HG03354 (cell line): ENCODE data around the gene TMA7B.
"Not testable (repeated sequence)": the region's sequence is repeated elsewhere in the genome, so short reads cannot be mapped to it uniquely, and the experiment has no call there.

Source experiments
- ATAC-seq: cut with Tn5 transposase; IDR thresholded peaks from one replicate; pipeline ENCODE4 v1.9.1; 2021; ENCODE audit warnings: mild to moderate bottlenecking; ENCODE audit not compliant: unreplicated experiment, poor library complexity, severe bottlenecking

TMA7B gene

GRCh38 chr22:39973656-39974055, 13.5 kb downstream of the TMA7B start:
- no peak for ATAC-seq

- no peak for ATAC-seq
Measured at GRCh38 chr22:39974065-39974464, 13.9 kb downstream of the TMA7B start.

DNA sequence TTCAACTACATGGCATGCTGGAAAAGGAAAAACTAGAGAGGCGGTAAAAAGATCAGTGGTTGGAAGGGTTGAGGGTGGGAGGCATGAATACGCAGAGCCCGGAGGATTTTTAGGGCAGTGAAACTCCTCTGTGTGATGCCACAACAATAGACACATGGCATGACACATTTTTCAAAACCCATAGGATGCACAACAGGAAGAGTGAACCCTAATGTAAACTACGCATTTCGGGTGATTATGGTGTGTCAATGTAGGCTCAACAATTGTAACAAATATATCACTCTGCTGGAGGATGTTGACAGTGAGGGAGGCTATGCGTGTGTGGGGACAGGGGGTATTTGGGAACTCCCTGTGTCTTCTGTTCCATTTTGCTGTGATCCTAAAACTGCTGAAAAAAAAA, 18.9 kb downstream of the TMA7B start:
- no peak for ATAC-seq

DNA sequence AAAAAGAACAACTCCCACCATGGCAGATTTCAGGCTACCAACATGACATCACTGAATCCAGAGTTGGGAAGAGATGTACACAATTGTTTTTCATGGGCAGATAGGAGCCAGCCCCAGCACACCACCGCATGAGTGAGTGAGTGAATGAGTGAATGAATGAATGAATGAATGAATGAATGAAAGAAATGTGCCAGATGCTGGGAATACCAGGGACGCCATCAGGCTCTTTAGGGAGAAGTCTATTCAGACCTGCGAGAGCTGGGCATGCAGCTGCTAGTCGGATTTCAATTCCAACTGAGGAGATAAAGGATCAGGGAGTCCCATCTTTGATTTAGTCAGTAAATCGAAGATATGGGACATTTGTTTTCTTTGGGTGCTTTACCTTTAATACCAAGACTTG, 19.3 kb downstream of the TMA7B start:
- ATAC-seq, result no peak

- no peak for ATAC-seq
Measured at GRCh38 chr22:39980596-39980995, 20.4 kb downstream of the TMA7B start.

DNA sequence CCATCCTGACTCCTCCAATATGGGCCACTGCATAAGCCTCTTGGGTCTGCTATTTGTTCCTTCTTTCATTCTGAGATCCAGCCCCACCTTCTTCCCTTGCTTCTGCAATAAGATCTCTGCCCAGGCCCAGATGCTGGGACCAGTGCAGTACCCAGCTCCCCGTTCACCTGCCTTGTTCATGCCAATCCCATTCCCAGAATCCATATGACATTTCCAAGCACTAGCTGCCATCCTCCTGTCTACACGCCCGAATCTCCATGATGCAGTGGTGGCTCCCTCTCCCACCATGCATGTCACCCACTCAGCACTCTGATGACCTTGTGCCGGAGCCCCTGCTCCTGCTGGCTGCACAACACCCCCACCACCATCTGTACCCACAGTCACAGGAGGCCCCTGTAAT, 23.1 kb downstream of the TMA7B start:
- ATAC-seq, result no peak

- ATAC-seq, result no peak
Measured at GRCh38 chr22:39984006-39984405, 23.8 kb downstream of the TMA7B start.

- no peak for ATAC-seq
Measured at GRCh38 chr22:39984746-39985145, 24.5 kb downstream of the TMA7B start.

- no peak for ATAC-seq
Measured at GRCh38 chr22:39985383-39986035, 25.3 kb downstream of the TMA7B start.

DNA sequence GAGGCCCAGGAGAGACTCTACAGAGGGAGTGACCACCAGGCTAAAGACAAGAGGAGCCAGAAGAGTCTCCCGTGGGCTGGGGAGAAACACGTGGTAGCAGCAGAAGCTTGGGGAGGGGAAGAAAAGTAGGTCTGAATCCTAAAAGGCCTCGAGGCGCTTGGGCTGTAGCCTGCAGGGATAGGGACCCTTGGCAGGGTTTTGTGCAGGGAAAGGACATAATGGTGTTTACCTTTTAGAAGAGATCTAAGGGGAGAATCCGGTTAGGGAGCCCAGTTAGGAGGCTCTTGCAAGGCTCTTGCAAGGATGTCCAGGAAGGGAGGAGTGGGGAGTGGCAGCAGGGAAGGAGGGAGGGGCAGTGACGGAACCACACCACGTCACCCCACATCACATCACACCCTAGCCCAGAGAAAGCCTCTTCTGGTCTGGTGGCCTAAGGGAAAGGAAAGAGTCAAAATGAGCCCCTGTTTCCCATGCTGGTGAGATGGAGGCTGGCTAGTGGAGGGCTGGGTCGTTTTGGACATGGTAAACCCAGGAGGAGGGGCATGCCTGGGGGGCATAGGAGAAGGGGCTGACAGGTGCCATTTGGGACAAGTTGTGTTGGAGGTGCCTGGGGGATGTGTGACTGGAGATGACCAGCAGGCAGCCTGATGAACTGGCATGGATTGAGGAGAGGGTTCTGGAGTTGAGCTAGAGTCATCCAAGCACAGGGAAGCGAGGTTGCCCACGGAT, 28.4 kb downstream of the TMA7B start:
- ATAC-seq, result no peak

DNA sequence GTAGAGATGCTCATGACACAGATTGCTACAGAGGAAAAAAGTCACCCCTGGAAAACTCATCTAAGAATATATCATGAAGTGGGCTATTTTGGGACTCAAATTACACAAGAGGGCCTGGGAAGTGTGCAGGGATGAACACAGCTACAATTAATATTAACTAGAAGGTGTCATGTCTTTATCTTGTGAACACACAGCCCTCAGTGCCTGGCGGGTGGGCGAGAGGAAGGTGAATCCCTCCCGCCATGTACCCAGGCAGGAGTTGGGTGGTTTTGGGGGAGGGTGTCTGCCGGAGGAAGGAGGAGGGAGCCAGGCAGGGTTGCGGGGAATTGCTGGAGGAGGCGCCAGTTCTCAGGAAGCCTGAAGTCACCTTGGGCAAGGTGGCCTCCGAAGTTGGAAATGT, 29.4 kb downstream of the TMA7B start:
- ATAC-seq, result no peak

DNA sequence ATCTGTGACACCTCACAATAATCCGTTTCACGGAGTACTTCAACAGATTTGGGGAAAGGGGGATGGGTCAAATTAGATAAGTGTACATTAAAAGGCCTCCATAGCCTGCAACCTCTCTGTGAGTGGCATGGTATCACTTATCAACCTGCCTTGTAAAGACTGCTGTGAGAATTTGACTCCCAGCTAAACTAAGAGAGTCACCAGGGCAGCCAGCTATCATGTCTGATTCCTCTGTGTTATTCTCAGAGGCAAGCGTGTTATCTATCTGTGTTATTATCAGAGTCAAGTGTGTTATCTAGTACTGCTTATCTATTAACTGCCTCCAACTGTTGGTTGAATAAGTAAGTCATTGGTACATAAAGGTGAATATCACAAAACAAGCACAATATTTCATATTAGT, 30.5 kb downstream of the TMA7B start:
- ATAC-seq, result no peak

DNA sequence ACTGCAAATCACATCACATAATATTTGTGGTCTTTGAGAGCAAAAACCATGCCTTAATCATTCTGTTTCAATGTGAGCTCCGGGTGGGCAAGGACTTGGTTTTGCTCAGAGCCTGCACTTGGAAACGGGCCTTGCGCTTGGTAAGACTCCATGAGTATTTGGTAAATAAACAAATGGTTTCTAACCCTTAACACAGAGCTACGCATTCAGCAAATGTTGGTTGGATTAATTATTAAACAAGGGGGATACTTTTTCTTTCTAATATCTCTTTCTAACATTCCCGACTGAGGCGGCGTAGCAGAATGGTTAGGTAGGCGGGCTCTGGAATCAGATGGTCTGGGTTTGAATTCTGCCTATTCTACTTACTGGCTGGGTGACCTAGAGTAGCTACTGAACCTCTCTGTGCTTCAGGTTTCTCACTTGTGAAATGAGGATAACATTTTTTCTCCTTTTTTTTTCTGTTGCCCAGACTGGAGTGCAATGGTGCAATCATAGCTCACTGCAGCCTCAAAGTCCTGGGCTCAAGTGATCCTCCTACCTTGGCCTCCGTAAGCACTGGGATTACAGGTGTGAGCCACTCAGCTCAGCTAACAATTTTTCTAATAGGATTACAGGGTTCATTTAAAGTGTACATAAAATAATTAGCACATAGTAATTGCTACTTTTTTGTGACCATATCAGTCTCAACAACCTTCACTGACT, 31.1 kb downstream of the TMA7B start:
- no peak for ATAC-seq

GRCh38 chr22:39992088-39992826, 32.1 kb downstream of the TMA7B start:
- no peak for ATAC-seq

DNA sequence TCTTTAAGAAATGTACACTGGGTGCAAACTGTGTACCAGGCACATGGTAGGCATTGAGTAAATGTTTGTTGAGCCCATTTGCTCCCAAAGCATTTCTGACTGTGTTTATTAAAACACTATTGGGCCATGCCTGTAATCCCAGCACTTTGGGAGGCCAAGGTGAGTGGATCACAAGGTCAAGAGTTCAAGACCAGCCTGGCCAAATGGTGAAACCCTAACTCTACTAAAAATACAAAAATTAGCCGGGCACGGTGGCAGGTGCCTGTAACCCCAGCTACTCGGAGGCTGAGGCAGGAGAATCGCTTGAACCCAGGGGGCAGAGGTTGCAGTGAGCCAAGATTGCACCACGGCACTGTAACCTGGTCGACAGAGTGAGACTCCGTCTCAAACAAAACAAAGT, 32.7 kb downstream of the TMA7B start:
- ATAC-seq, result not testable (repeated sequence)

DNA sequence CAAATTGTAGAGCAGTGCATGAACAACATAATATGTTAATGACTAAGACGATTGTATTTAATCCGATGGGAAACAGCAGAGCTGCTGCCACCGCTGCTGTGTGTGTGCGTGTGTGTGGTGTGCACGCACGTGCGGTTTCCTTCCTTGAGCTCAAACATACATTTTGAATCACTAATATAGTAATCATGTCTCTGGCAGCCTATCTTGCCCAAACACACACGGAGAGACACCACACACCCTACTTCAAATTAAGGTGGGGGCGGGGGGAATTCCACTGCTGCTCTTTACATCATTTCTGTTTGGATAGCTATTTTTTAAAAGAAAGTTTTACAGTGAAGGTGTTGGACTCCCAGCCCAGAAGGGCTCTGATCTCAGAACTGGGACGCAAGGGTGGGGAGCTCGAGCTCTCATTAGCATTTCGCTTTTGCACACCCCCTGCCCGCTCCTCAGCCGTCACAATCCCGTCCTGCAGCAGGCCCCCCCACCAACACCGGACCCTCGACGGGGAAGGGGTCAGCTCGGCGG, 33.9 kb downstream of the TMA7B start:
- no peak for ATAC-seq

- no peak for ATAC-seq
Measured at GRCh38 chr22:39994566-39995392, 34.6 kb downstream of the TMA7B start, which contains the start of gene FAM83F. Gene FAM83F, plus strand, starts transcription at chr22:39994954. Its CDS starts 89 bp downstream, at chr22:39995043.

DNA sequence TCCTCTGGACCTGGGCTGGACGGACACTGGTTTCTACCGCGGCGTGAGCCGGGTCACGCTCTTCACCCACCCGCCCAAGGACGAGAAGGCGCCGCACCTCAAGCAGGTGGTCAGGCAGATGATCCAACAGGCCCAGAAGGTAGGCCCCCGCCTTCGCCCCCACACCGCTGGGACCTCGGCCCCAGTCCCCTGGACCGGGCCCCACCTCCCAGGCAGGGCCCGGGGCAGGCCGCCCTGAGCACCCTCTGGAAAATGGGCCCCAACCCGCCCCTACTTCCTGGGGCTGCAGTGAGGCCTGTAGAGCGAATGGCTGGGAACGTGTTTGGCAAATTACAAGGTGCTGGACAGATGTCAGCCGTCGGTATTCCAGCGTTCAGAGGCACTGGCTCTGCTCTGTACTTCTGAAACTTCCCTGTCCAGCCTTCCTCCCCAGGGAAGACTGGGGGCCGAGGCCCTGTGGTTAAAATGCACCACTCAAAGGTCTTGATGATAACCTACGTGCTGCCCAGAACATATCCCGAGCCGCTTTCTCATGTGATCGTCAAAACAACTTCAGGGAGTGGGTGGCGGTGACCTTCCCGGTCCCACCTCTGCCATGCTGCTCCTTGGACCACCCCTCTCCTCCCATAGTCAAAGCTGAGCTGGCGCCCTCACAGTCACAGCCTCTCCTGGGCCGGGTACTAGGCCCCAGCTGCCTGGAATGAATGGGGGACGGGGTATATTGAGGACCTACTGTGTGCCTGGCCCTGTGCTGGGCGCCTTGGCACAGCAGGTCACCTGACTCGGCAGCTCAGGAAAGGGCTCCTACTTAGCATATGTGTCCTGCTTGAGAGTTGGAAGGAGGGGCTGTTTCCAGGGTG, 35.4 kb downstream of the TMA7B start:
- ATAC-seq, result no peak
